ENCODE results near the gene RAPGEF1. TPM values are rescaled to one million over a fixed set of nuclear protein-coding genes. Genes with fewer than 3 reads are reported as not detected.

The RAPGEF1 gene
- total and polyA plus RNA-seq, 9 of the 15 experiments (the other 6 are each of a cell fraction or from before 2014, with no cell fraction given), result 0.06 to 44.1 (median 19.9) TPM

- DNase-seq (ENCODE audit: extremely low read depth in 1 of 4, low spot score in 3 of 4), result no peak
- no peaks in the 10 kb centered on the region for H3K9me3 ChIP-seq (replicated peaks; ENCODE audit: control insufficient read depth, insufficient read depth, low read depth, low read length)
- peaks cover 5 to 8% of the 10 kb centered on the region in 2 experiments; a peak in 3 of 5 replicates for H3K27me3 ChIP-seq (ENCODE audit: control insufficient read depth in 2 of 2, insufficient read depth in 2 of 2, low read length in 2 of 2)
- no TSS peak for BruUV-seq (replicated peaks)
- no peaks in the 10 kb centered on the region for H3K9me1 ChIP-seq (ENCODE audit: control insufficient read depth, insufficient read depth, low read length)
- no peak overlapping the region for H3K27ac ChIP-seq (ENCODE audit: extremely low read depth, low read depth, low read length)
- ChIA-PET CTCF (ENCODE audit: low intra/inter-chr PET ratio) (no interaction called here), POLR2A (no interaction called here)
- H2AFZ ChIP-seq (ENCODE audit: low read depth, low read length), result no peak overlapping the region
- no peaks in the 10 kb centered on the region for H3K36me3 ChIP-seq (ENCODE audit: control insufficient read depth, insufficient read depth, low read length)
- H3K4me2 ChIP-seq (ENCODE audit: insufficient read depth, low read length), result no peak overlapping the region
- 71% methylated on average over 21 of the region's 54 CpGs for WGBS (ENCODE audit: insufficient coverage, low coverage, missing lambda C conversion rate)
- in situ Hi-C loops (cut with MboI) (no loop called here), intact Hi-C loops (cut with micrococcal nuclease) (no loop called here)
- H4K20me1 ChIP-seq (replicated peaks; ENCODE audit: control insufficient read depth, insufficient read depth, low read length), result no peaks in the 10 kb centered on the region
- no peak overlapping the region for H3K9ac ChIP-seq (ENCODE audit: insufficient read depth in 1 of 2, low read depth in 2 of 2, low read length in 2 of 2)
- H3K4me3 ChIP-seq, result no peak overlapping the region
- FAIRE-seq, result no peak
- no peaks in the 10 kb centered on the region for H3K79me2 ChIP-seq (ENCODE audit: control insufficient read depth, insufficient read depth, low read length)
- peaks cover 0 to 18% of the 10 kb centered on the region in 2 experiments; a peak in 2 of 5 replicates for H3K4me1 ChIP-seq (replicated peaks in 1 of 2; ENCODE audit: control insufficient read depth in 2 of 2, insufficient read depth in 2 of 2, low read length in 2 of 2)
- ATAC-seq, result no peak
- TF ChIP-seq ZBTB26 (CRISPR knock-in tag; IDR thresholded peaks at IDR 0.05) (no peak), ZNF511 (CRISPR knock-in tag; IDR thresholded peaks at IDR 0.05) (no peak), SMAD1 (IDR thresholded peaks at IDR 0.05; ENCODE audit: low read depth, low read length, partially characterized antibody) (no peak), ZNF507 (tag; conservative IDR thresholded peaks at IDR 0.05) (no peak), ZNF3 (CRISPR knock-in tag; IDR thresholded peaks at IDR 0.05) (no peak), NR3C1 (CRISPR knock-in tag; IDR thresholded peaks at IDR 0.05) (no peak), DPF2 (IDR thresholded peaks at IDR 0.05) (no peak), MGA (IDR thresholded peaks at IDR 0.05) (no peak)
Measured at GRCh38 chr9:131554843-131555351, 185.0 kb downstream of the RAPGEF1 start.
